Spleen (tissue), 7 donors: ENCODE results near the gene STS.

Experiments
- POLR2A ChIP-seq, 3 donors: fragments of 450-650 bp; IDR thresholded peaks; one replicate each; pipeline ENCODE4 v1.5.1; 2017; ENCODE audit warnings: antibody characterized with exemption in 3 of 3, mild to moderate bottlenecking in 1 of 3
- TF ChIP-seq, protein P1 (sequence below), 11 experiments: fragments of 200-600 bp in 7 of 11; fragments of 450-650 bp in 4 of 11; sonication (generic) in 4 of 11; IDR thresholded peaks in 8 of 11; conservative IDR thresholded peaks in 3 of 11; 1 replicate in 7 of 11; 2 replicates in 4 of 11; pipeline versions ENCODE4 v1.4.0 to v1.8.0; 2016 to 2021; ENCODE audit warnings: antibody characterized with exemption in 11 of 11, inconsistent platforms in 4 of 11, mild to moderate bottlenecking in 1 of 11
- donor health status: DM: no; HTN: no; CAD: no; lungs with moderate emphysema.
- donor health status: DM: no; HTN: no; CAD: no.
- donor health status: DM: no; HTN: no; CAD: no.

DNA sequence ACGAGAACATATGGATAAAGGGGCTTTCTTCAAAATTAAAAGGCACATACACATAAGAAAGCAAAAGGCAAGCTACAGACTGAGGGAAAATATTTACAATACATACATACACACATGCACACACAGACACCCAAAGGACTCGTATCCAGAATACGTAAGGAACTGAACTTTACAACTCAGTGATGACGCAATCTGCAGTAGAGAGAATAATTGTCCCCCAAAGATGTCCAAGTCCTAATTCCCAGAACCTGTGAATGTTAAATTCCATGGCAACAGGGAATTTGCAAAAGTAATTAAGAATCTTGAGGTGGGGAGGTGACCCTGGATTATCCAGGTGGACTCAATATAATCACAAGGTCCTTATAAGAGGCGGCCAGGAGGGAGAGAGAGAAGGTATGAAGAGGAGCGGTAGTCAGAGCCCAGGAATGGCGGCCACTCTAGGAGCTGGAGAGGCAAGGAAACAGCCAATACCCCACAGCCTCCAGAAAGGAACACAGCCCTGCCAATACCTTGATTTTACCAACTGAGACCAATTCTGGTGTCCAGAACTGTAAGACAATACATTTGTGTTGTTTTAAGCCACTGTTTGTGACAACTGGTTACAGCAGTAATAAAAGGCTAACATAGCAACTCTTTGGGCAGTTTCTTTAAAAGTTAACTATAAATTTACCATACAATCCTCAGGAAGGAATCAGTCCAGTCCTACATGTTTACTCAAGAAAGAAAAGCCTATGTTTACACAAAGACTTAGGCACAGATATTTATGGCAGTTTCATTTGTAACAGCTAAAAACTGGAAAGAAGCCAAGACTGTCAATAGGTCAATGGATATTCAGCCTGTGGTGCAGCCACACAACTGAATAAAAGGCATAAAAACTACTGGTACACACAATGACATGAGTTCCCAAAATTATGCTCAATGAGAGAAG lies 27.3 kb upstream of the STS start:
- TF ChIP-seq POLR2A (IDR thresholded peaks at IDR 0.05), result no peak
- TF ChIP-seq, protein P1, sequence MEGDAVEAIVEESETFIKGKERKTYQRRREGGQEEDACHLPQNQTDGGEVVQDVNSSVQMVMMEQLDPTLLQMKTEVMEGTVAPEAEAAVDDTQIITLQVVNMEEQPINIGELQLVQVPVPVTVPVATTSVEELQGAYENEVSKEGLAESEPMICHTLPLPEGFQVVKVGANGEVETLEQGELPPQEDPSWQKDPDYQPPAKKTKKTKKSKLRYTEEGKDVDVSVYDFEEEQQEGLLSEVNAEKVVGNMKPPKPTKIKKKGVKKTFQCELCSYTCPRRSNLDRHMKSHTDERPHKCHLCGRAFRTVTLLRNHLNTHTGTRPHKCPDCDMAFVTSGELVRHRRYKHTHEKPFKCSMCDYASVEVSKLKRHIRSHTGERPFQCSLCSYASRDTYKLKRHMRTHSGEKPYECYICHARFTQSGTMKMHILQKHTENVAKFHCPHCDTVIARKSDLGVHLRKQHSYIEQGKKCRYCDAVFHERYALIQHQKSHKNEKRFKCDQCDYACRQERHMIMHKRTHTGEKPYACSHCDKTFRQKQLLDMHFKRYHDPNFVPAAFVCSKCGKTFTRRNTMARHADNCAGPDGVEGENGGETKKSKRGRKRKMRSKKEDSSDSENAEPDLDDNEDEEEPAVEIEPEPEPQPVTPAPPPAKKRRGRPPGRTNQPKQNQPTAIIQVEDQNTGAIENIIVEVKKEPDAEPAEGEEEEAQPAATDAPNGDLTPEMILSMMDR (IDR thresholded peaks at IDR 0.05 in 8 of 11, conservative IDR thresholded peaks at IDR 0.05 in 3 of 11), result no peak
